HL-60 (cell line): ENCODE results near the gene ERBB4.

Source experiments
- CTCF ChIP-seq: IDR thresholded peaks from one replicate; pipeline ENCODE4 v1.5.1; 2011; ENCODE audit warnings: low read length, control low read depth, inconsistent platforms; ENCODE audit not compliant: insufficient read depth
- POLR2AphosphoS5 ChIP-seq: IDR thresholded peaks from 2 replicates; pipeline ENCODE4 v1.6.1; 2012; ENCODE audit warnings: low read depth
- REST ChIP-seq: IDR thresholded peaks from 2 replicates; pipeline ENCODE4 v1.6.1; 2012; ENCODE audit warnings: low read depth; ENCODE audit not compliant: insufficient replicate concordance

- TF ChIP-seq REST (no peak), CTCF (no peak), POLR2AphosphoS5 (no peak)
Measured at GRCh38 chr2:211652327-211652726, 886.3 kb downstream of the ERBB4 start.
